Loucy (cell line): ENCODE measurements around the gene ERGIC3.

ENCODE experiments used
- EZH2phosphoT487 ChIP-seq: fragments of 200-600 bp; IDR thresholded peaks from 2 replicates; pipeline ENCODE4 v1.6.1; 2018; ENCODE audit warnings: antibody characterized with exemption, mild to moderate bottlenecking, moderate library complexity, borderline replicate concordance
- TF ChIP-seq, protein P1 (sequence below): fragments of 200-600 bp; sonication (generic); conservative IDR thresholded peaks from 2 replicates; pipeline ENCODE4 v1.5.1; 2014; ENCODE audit warnings: mild to moderate bottlenecking, antibody characterized with exemption, low read length

DNA sequence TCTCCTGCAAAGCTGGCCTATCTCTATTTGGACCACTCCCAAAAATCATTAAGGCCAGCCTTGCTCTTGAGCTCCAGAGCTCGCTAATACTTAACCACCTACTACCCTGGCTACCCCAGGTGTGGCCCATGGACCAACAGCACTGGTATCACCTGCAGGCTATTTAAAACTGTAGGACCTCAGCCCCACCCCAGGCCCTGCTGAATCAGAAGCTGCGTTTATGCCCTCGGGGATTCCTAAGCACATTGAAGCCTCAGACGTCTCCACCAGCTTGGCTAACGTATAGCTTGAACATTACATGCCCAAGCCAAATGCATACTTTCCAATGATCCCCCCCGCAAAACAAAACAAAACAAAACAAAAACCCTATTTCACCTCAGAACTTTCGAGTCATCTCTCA, 54.0 kb downstream of the ERGIC3 start:
- TF ChIP-seq, protein P1, sequence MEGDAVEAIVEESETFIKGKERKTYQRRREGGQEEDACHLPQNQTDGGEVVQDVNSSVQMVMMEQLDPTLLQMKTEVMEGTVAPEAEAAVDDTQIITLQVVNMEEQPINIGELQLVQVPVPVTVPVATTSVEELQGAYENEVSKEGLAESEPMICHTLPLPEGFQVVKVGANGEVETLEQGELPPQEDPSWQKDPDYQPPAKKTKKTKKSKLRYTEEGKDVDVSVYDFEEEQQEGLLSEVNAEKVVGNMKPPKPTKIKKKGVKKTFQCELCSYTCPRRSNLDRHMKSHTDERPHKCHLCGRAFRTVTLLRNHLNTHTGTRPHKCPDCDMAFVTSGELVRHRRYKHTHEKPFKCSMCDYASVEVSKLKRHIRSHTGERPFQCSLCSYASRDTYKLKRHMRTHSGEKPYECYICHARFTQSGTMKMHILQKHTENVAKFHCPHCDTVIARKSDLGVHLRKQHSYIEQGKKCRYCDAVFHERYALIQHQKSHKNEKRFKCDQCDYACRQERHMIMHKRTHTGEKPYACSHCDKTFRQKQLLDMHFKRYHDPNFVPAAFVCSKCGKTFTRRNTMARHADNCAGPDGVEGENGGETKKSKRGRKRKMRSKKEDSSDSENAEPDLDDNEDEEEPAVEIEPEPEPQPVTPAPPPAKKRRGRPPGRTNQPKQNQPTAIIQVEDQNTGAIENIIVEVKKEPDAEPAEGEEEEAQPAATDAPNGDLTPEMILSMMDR, result no peak
- TF ChIP-seq EZH2phosphoT487, result no peak
